ENCODE data around the gene GALNT11.
"Not testable (repeated sequence)": the region's sequence is repeated elsewhere in the genome, so short reads cannot be mapped to it uniquely, and the experiment has no call there.

Gene GALNT11

GRCh38 chr7:152054367-152055230 is 29.1 kb downstream of the GALNT11 start:
- 91% methylated on average over 5 of the region's 8 CpGs for WGBS
- Histone ChIP-seq H4K8ac (ENCODE audit: low read length) (no peak overlapping the region), H3K23ac (ENCODE audit: low read length in 2 of 2) (no peak overlapping the region), H2BK120ac (ENCODE audit: low read depth, low read length) (peak overlapping the region; percentile 5), H2AFZ (ENCODE audit: low read depth, low read length) (no peak overlapping the region), H3K4me1 (ENCODE audit: control insufficient read depth, insufficient read depth, low read depth, low read length) (peaks cover 7% of the 10 kb centered on the region), H3K4ac (ENCODE audit: low read depth in 1 of 2, low read length in 2 of 2) (no peak overlapping the region), H2BK15ac (ENCODE audit: low read depth, poor library complexity, severe bottlenecking) (no peak overlapping the region), H3K4me2 (ENCODE audit: low read length, poor library complexity, severe bottlenecking) (no peak overlapping the region), H3K9me3 (ENCODE audit: control insufficient read depth, low read length) (no peaks in the 10 kb centered on the region), H3K18ac (ENCODE audit: low read depth in 1 of 2, low read length in 2 of 2) (peak overlapping the region in 1 of 2 experiments; percentile 70), H2BK5ac (ENCODE audit: low read depth, low read length, poor library complexity, severe bottlenecking) (no peak overlapping the region), H4K91ac (ENCODE audit: low read length) (no peak overlapping the region), H2AK5ac (ENCODE audit: low read length, severe bottlenecking) (no peak overlapping the region), H3K36me3 (ENCODE audit: control insufficient read depth in 1 of 2, insufficient read depth in 2 of 2, low read depth in 1 of 2, low read length in 2 of 2) (peaks cover 0 to 3% of the 10 kb centered on the region in 2 experiments), H2BK12ac (ENCODE audit: low read length in 2 of 2) (no peak overlapping the region), H3K14ac (ENCODE audit: low read length in 2 of 2) (no peak overlapping the region), H3K27me3 (ENCODE audit: control insufficient read depth in 1 of 2, insufficient read depth in 1 of 2, low read length in 2 of 2) (no peaks in the 10 kb centered on the region), H3K27ac (ENCODE audit: low read length, poor library complexity, severe bottlenecking) (no peak overlapping the region), H3K79me1 (replicated peaks; ENCODE audit: low read length, poor library complexity, severe bottlenecking) (peaks cover 25% of the 10 kb centered on the region), H3K9ac (ENCODE audit: low read length) (peak overlapping the region; percentile 85), H3K4me3 (ENCODE audit: insufficient read depth in 1 of 2, low read depth in 1 of 2, low read length in 2 of 2) (no peak overlapping the region)
- DNase-seq: peak; percentile 49

DNA sequence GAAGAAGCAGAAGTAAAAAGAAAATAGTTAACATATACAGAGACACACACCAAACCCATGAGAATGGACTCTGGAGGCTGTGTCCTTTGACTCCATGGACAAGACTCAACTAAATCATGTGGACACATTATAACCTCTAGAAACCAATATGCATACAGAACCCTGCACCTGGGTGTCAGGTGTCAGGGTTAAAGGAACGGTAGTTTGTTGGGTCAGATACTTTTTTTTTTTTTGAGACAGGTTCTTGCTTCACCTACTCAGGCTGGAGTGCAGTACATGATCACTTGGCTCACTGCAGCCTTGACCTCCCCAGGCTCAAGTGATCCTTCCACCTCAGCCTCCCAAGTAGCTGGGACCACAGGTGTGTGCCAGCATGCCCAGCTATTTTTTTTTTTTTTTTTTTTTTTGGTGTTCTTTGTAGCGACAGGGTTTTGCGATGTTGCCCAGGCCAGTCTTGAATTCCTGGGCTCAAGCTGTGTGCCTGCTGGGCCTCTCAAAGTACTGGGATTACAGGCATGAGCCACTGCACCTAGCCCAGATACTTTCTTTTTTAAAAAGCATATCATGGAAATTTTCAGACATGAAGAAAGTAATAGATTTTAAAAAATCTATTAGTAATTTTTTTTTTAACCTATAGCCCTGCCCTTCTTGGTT is 31.3 kb downstream of the GALNT11 start:
- Histone ChIP-seq H3K4me2 (ENCODE audit: low read length, poor library complexity, severe bottlenecking) (no peak overlapping the region), H3K14ac (ENCODE audit: low read length in 2 of 2) (no peak overlapping the region), H3K18ac (ENCODE audit: low read depth in 1 of 2, low read length in 2 of 2) (no peak overlapping the region), H2BK12ac (ENCODE audit: low read length in 2 of 2) (no peak overlapping the region), H3K23ac (ENCODE audit: low read length in 2 of 2) (no peak overlapping the region), H3K9me3 (ENCODE audit: control insufficient read depth, low read length) (no peaks in the 10 kb centered on the region), H3K27me3 (ENCODE audit: control insufficient read depth in 1 of 2, insufficient read depth in 1 of 2, low read length in 2 of 2) (no peaks in the 10 kb centered on the region), H3K27ac (ENCODE audit: low read length, poor library complexity, severe bottlenecking) (no peak overlapping the region), H3K4me1 (ENCODE audit: control insufficient read depth, insufficient read depth, low read depth, low read length) (peaks cover 3% of the 10 kb centered on the region), H2BK120ac (ENCODE audit: low read depth, low read length) (no peak overlapping the region), H3K79me1 (replicated peaks; ENCODE audit: low read length, poor library complexity, severe bottlenecking) (peaks cover 16% of the 10 kb centered on the region), H3K4ac (ENCODE audit: low read depth in 1 of 2, low read length in 2 of 2) (no peak overlapping the region), H2BK5ac (ENCODE audit: low read depth, low read length, poor library complexity, severe bottlenecking) (no peak overlapping the region), H2AFZ (ENCODE audit: low read depth, low read length) (no peak overlapping the region), H2AK5ac (ENCODE audit: low read length, severe bottlenecking) (no peak overlapping the region), H2BK15ac (ENCODE audit: low read depth, poor library complexity, severe bottlenecking) (no peak overlapping the region), H4K91ac (ENCODE audit: low read length) (no peak overlapping the region), H3K4me3 (ENCODE audit: insufficient read depth in 1 of 2, low read depth in 1 of 2, low read length in 2 of 2) (no peak overlapping the region), H3K9ac (ENCODE audit: low read length) (no peak overlapping the region), H3K36me3 (ENCODE audit: control insufficient read depth in 1 of 2, insufficient read depth in 2 of 2, low read depth in 1 of 2, low read length in 2 of 2) (peaks cover 0 to 3% of the 10 kb centered on the region in 2 experiments), H4K8ac (ENCODE audit: low read length) (no peak overlapping the region)
- no CpG with 5 or more reads among the region's 3 CpGs for WGBS
- no peak for DNase-seq

DNA sequence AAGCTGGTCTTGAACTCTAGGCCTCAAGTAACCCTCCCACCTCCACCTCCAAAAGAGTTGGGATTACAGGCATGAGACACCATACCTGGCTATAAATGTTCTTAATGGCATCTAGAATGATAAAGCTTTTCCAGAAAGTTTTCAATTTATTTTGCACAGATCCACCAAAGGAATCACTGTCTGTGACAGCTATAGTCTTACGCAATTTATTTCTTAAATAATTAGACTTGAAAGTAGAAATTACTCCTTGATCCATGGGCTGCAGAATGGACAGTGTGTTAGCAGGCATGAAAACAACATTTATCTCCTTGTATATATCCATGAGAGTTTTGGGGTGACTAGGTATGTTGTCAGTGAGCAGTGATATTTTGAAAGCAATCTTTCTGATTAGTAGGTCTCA is 33.8 kb downstream of the GALNT11 start:
- Histone ChIP-seq H3K4me1 (ENCODE audit: control insufficient read depth, insufficient read depth, low read depth, low read length) (peaks cover 3% of the 10 kb centered on the region), H3K14ac (ENCODE audit: low read length in 2 of 2) (no peak overlapping the region), H2BK120ac (ENCODE audit: low read depth, low read length) (no peak overlapping the region), H2BK12ac (ENCODE audit: low read length in 2 of 2) (no peak overlapping the region), H2BK15ac (ENCODE audit: low read depth, poor library complexity, severe bottlenecking) (no peak overlapping the region), H3K23ac (ENCODE audit: low read length in 2 of 2) (no peak overlapping the region), H3K18ac (ENCODE audit: low read depth in 1 of 2, low read length in 2 of 2) (no peak overlapping the region), H3K27me3 (ENCODE audit: control insufficient read depth in 1 of 2, insufficient read depth in 1 of 2, low read length in 2 of 2) (no peaks in the 10 kb centered on the region), H3K9ac (ENCODE audit: low read length) (peak overlapping the region; percentile 59), H3K4me2 (ENCODE audit: low read length, poor library complexity, severe bottlenecking) (no peak overlapping the region), H3K27ac (ENCODE audit: low read length, poor library complexity, severe bottlenecking) (no peak overlapping the region), H3K79me1 (replicated peaks; ENCODE audit: low read length, poor library complexity, severe bottlenecking) (peaks cover 11% of the 10 kb centered on the region), H4K8ac (ENCODE audit: low read length) (no peak overlapping the region), H2AFZ (ENCODE audit: low read depth, low read length) (no peak overlapping the region), H3K9me3 (ENCODE audit: control insufficient read depth, low read length) (no peaks in the 10 kb centered on the region), H2AK5ac (ENCODE audit: low read length, severe bottlenecking) (no peak overlapping the region), H3K4ac (ENCODE audit: low read depth in 1 of 2, low read length in 2 of 2) (no peak overlapping the region), H4K91ac (ENCODE audit: low read length) (no peak overlapping the region), H3K4me3 (ENCODE audit: insufficient read depth in 1 of 2, low read depth in 1 of 2, low read length in 2 of 2) (no peak overlapping the region), H3K36me3 (ENCODE audit: control insufficient read depth in 1 of 2, insufficient read depth in 2 of 2, low read depth in 1 of 2, low read length in 2 of 2) (peaks cover 0 to 3% of the 10 kb centered on the region in 2 experiments), H2BK5ac (ENCODE audit: low read depth, low read length, poor library complexity, severe bottlenecking) (no peak overlapping the region)
- DNase-seq: no peak
- WGBS: no CpG with 5 or more reads among the region's 1 CpG

- H2AFZ ChIP-seq (ENCODE audit: low read depth, low read length); H2BK120ac ChIP-seq (ENCODE audit: low read depth, low read length); H3K18ac ChIP-seq (ENCODE audit: low read depth in 1 of 2, low read length in 2 of 2); H2BK15ac ChIP-seq (ENCODE audit: low read depth, poor library complexity, severe bottlenecking); H3K27ac ChIP-seq (ENCODE audit: low read length, poor library complexity, severe bottlenecking); H3K4me1 ChIP-seq (ENCODE audit: control insufficient read depth, insufficient read depth, low read depth, low read length); H3K9ac ChIP-seq (ENCODE audit: low read length); H2BK12ac ChIP-seq (ENCODE audit: low read length in 2 of 2); H3K4ac ChIP-seq (ENCODE audit: low read depth in 1 of 2, low read length in 2 of 2); H3K14ac ChIP-seq (ENCODE audit: low read length in 2 of 2); H3K23ac ChIP-seq (ENCODE audit: low read length in 2 of 2); H2BK5ac ChIP-seq (ENCODE audit: low read depth, low read length, poor library complexity, severe bottlenecking); H4K8ac ChIP-seq (ENCODE audit: low read length); H3K9me3 ChIP-seq (ENCODE audit: control insufficient read depth, low read length); H3K4me3 ChIP-seq (ENCODE audit: insufficient read depth in 1 of 2, low read depth in 1 of 2, low read length in 2 of 2); DNase-seq; H2AK5ac ChIP-seq (ENCODE audit: low read length, severe bottlenecking); H4K91ac ChIP-seq (ENCODE audit: low read length); H3K4me2 ChIP-seq (ENCODE audit: low read length, poor library complexity, severe bottlenecking); H3K27me3 ChIP-seq (ENCODE audit: control insufficient read depth in 1 of 2, insufficient read depth in 1 of 2, low read length in 2 of 2); H3K79me1 ChIP-seq (replicated peaks; ENCODE audit: low read length, poor library complexity, severe bottlenecking); H3K36me3 ChIP-seq (ENCODE audit: control insufficient read depth in 1 of 2, insufficient read depth in 2 of 2, low read depth in 1 of 2, low read length in 2 of 2): not testable (repeated sequence)
- WGBS: 100% methylated on average over 1 of the region's 2 CpGs
Observed at GRCh38 chr7:152061086-152061485, 35.6 kb downstream of the GALNT11 start.
